Neural progenitor cell (in vitro differentiated cells): Measurements from ENCODE around the gene MACROD1.

Source experiments
- EZH2 ChIP-seq: fragments of 200-600 bp; sonication (generic); IDR thresholded peaks from 2 replicates; pipeline ENCODE4 v1.6.1; 2017; ENCODE audit warnings: antibody characterized with exemption, mild to moderate bottlenecking, moderate library complexity
- EZH2phosphoT487 ChIP-seq: fragments of 200-600 bp; sonication (generic); IDR thresholded peaks from 2 replicates; pipeline ENCODE4 v1.6.1; 2017; ENCODE audit warnings: antibody characterized with exemption

DNA sequence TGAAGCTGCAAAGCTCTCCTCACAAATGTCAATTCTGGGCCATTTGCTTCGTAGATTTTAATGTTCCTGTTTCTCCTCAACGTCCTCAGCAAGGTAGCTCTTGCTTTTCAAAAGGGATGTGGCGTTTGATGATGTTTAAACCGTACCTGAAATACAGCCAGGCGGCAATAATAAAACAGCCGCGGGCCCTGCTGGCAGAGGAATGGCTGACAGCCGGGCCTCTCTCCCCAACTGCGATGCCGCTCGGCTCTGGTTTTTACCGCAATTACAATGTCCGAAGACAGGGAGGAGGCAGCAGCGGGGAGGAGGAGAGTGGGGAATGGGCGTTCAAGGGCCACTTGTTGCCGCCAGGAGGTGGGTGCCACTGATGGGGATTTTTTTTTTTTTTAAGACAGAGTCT lies 27.5 kb downstream of the MACROD1 start:
- TF ChIP-seq EZH2: no peak
- TF ChIP-seq EZH2phosphoT487: no peak
